ENCODE results near the gene SORBS1. TPM values are rescaled to one million over a fixed set of nuclear protein-coding genes. Genes with fewer than 3 reads are reported as not detected.

The SORBS1 gene
- total and polyA plus RNA-seq, 2 donors (not counting 1 experiment from before 2014, with no cell fraction given), result 0.21 to 1.5 TPM

DNA sequence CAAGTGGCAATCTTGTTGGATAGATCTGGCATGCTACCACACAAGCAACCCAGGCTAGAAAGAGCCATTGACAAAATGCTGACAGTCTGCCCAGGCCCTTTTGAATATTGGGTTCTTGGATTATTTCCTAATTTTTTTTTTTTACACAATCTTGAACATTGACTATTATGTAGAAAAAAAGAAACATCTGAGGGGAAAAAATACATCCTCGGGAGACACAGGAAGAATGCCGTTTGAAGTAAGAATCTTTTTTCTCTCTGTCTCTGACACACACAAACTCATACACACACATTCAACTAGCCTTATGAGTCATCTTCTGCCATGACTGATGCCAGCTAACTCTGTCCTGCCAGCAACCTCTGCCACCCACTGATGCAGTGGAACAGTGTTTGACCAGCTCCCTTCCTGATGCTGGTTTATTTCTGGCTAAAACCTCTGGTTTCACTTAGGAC, 47.2 kb downstream of the SORBS1 start:
- intact Hi-C loops (cut with micrococcal nuclease), result no loop called here
- TF ChIP-seq, protein P1, sequence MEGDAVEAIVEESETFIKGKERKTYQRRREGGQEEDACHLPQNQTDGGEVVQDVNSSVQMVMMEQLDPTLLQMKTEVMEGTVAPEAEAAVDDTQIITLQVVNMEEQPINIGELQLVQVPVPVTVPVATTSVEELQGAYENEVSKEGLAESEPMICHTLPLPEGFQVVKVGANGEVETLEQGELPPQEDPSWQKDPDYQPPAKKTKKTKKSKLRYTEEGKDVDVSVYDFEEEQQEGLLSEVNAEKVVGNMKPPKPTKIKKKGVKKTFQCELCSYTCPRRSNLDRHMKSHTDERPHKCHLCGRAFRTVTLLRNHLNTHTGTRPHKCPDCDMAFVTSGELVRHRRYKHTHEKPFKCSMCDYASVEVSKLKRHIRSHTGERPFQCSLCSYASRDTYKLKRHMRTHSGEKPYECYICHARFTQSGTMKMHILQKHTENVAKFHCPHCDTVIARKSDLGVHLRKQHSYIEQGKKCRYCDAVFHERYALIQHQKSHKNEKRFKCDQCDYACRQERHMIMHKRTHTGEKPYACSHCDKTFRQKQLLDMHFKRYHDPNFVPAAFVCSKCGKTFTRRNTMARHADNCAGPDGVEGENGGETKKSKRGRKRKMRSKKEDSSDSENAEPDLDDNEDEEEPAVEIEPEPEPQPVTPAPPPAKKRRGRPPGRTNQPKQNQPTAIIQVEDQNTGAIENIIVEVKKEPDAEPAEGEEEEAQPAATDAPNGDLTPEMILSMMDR (IDR thresholded peaks at IDR 0.05), result no peak
- TF ChIP-seq EZH2 (IDR thresholded peaks at IDR 0.05; ENCODE audit: borderline replicate concordance, insufficient read depth, low read depth, low read length, poor library complexity, severe bottlenecking), result no peak
- H3K36me3 ChIP-seq (replicated peaks in 1 of 2; ENCODE audit: control extremely low read depth in 1 of 2, control insufficient read depth in 1 of 2, extremely low read depth in 1 of 2, insufficient read depth in 2 of 2, low read length in 1 of 2), result no peaks in the 10 kb centered on the region
- H3K79me2 ChIP-seq (ENCODE audit: control insufficient read depth, insufficient read depth, low read length), result no peaks in the 10 kb centered on the region
- Mint-ChIP-seq H3K9me3 (ENCODE audit: insufficient read depth) (no peaks in the 10 kb centered on the region), H3K27me3 (peaks cover 30% of the 10 kb centered on the region), H3K27ac (no peak overlapping the region), H3K4me3 (no peak overlapping the region), H3K4me1 (peaks cover 2% of the 10 kb centered on the region)
- no peak overlapping the region for H2AFZ ChIP-seq (ENCODE audit: insufficient read depth, low read depth, low read length, poor library complexity, severe bottlenecking)
- H3K27ac ChIP-seq (ENCODE audit: low read length in 2 of 2), result no peak overlapping the region
- ATAC-seq (ENCODE audit: low read depth) (no peak), DNase-seq (no peak)
- peaks cover 0 to 5% (median 1%) of the 10 kb centered on the region in 4 experiments for H3K27me3 ChIP-seq (replicated peaks in 1 of 4; ENCODE audit: control extremely low read depth in 1 of 4, control insufficient read depth in 3 of 4, insufficient read depth in 4 of 4, low read length in 3 of 4)
- ChIA-PET CTCF (interaction anchor here (1.1 kb wide), 1 partner anchor 36 kb away, joined by 3 read pairs; no protein-coding TSS in a partner anchor), POLR2A (no interaction called here)
- no peak overlapping the region for H3K9ac ChIP-seq (ENCODE audit: low read length)
- H3K9me3 ChIP-seq (ENCODE audit: control extremely low read depth in 1 of 3, control insufficient read depth in 2 of 3, insufficient read depth in 1 of 3, low read length in 2 of 3), result no peaks in the 10 kb centered on the region
- WGBS (ENCODE audit: insufficient coverage), result 88% methylated on average over 1 of the region's 2 CpGs
- no peaks in the 10 kb centered on the region for H4K20me1 ChIP-seq (ENCODE audit: control insufficient read depth, insufficient read depth, low read length, poor library complexity, severe bottlenecking)
- H3K4me3 ChIP-seq (ENCODE audit: control extremely low read depth in 1 of 5, extremely low read depth in 1 of 5, insufficient read depth in 1 of 5, low read depth in 2 of 5, low read length in 4 of 5), result no peak overlapping the region
- H3K4me2 ChIP-seq (replicated peaks; ENCODE audit: low read depth, low read length, poor library complexity, severe bottlenecking), result no peak overlapping the region
- no peaks in the 10 kb centered on the region for H3K4me1 ChIP-seq (ENCODE audit: control insufficient read depth in 2 of 2, insufficient read depth in 2 of 2, low read length in 2 of 2)

DNA sequence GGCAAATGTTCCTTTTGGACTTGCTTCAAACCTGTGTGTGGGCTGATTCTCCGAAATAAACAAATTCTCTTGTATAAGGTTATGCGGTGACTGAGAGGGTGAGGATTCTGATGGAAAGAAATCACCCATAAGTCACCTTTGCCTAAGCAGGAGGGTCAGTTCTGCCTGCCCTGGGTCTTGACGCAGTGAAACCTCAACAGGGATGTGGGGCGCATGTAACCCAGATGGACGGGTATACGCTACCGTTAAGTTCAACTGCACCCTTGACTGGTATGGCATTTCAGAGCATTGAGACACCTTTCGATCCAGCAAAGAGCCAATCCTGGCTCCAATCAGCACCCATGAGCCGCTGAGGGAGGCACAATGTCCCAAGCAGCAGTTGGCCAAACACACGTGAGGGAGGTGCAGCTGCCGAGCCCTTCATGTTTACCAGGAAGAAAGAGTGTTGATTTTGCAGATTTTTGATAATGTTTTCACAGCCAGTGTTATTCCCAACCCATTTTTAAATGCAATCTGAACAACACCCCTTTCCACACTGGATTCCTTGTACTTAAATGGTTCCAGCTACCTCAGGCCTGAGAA, 48.1 kb downstream of the SORBS1 start:
- H3K27ac Mint-ChIP-seq, result no peak overlapping the region
- no peak overlapping the region for H3K4me3 Mint-ChIP-seq
- H3K9me3 Mint-ChIP-seq (ENCODE audit: insufficient read depth), result no peaks in the 10 kb centered on the region
- ATAC-seq (ENCODE audit: low read depth) (no peak), DNase-seq (no peak)
- ChIA-PET POLR2A (no interaction called here), CTCF (no interaction called here)
- intact Hi-C loops (cut with micrococcal nuclease), result no loop called here
- H3K27me3 ChIP-seq (replicated peaks in 1 of 4; ENCODE audit: control extremely low read depth in 1 of 4, control insufficient read depth in 3 of 4, insufficient read depth in 4 of 4, low read length in 3 of 4), result peaks cover 0 to 5% (median 1%) of the 10 kb centered on the region in 4 experiments
- no peak overlapping the region for H3K4me3 ChIP-seq (ENCODE audit: control extremely low read depth in 1 of 5, extremely low read depth in 1 of 5, insufficient read depth in 1 of 5, low read depth in 2 of 5, low read length in 4 of 5)
- H3K27ac ChIP-seq (ENCODE audit: low read length in 2 of 2), result no peak overlapping the region
- H2AFZ ChIP-seq (ENCODE audit: insufficient read depth, low read depth, low read length, poor library complexity, severe bottlenecking), result no peak overlapping the region
- H3K9me3 ChIP-seq (ENCODE audit: control extremely low read depth in 1 of 3, control insufficient read depth in 2 of 3, insufficient read depth in 1 of 3, low read length in 2 of 3), result no peaks in the 10 kb centered on the region
- peaks cover 33% of the 10 kb centered on the region for H3K27me3 Mint-ChIP-seq
- 97% methylated on average over 7 of the region's 11 CpGs for WGBS (ENCODE audit: insufficient coverage)
- no peak for TF ChIP-seq EZH2 (IDR thresholded peaks at IDR 0.05; ENCODE audit: borderline replicate concordance, insufficient read depth, low read depth, low read length, poor library complexity, severe bottlenecking)
- TF ChIP-seq, protein P1 (IDR thresholded peaks at IDR 0.05), result no peak
- H3K4me2 ChIP-seq (replicated peaks; ENCODE audit: low read depth, low read length, poor library complexity, severe bottlenecking), result no peak overlapping the region
- peaks cover 2% of the 10 kb centered on the region for H3K4me1 Mint-ChIP-seq
- H3K9ac ChIP-seq (ENCODE audit: low read length), result no peak overlapping the region
- H3K4me1 ChIP-seq (ENCODE audit: control insufficient read depth in 2 of 2, insufficient read depth in 2 of 2, low read length in 2 of 2), result no peaks in the 10 kb centered on the region
- no peaks in the 10 kb centered on the region for H3K36me3 ChIP-seq (replicated peaks in 1 of 2; ENCODE audit: control extremely low read depth in 1 of 2, control insufficient read depth in 1 of 2, extremely low read depth in 1 of 2, insufficient read depth in 2 of 2, low read length in 1 of 2)
- no peaks in the 10 kb centered on the region for H4K20me1 ChIP-seq (ENCODE audit: control insufficient read depth, insufficient read depth, low read length, poor library complexity, severe bottlenecking)
- no peaks in the 10 kb centered on the region for H3K79me2 ChIP-seq (ENCODE audit: control insufficient read depth, insufficient read depth, low read length)
